OCI-LY7 (cell line): ENCODE measurements around the gene MAP2K2. TPM values are rescaled to one million over a fixed set of nuclear protein-coding genes. Genes with fewer than 3 reads are reported as not detected.

ENCODE experiments used
- BruUV-seq: library from RNA; stranded (reverse); fragments of 400-500 nt; replicated peaks from 2 replicates; lab custom pipeline; 2021; lab: Mats Ljungman, UMichigan
- CTCF ChIA-PET: fragments of 300-600 bp; sonication (Branson Sonifier 250); formaldehyde crosslinking; loops from one replicate; lab custom pipeline; 2022; ENCODE audit warnings: antibody characterized with exemption; ENCODE audit not compliant: unreplicated experiment; lab: Charles Lee
- POLR2A ChIA-PET: fragments of 300-600 bp; sonication (Branson Sonifier 250); formaldehyde crosslinking; loops from one replicate; lab custom pipeline; 2022; ENCODE audit warnings: antibody characterized with exemption; lab: Charles Lee
- DNase-seq: peaks from one replicate; pipeline ENCODE4 v3.0.0-alpha.2; 2015; ENCODE audit warnings: low spot score
- H2AFZ ChIP-seq: fragments of 200-600 bp; sonication (generic), shearing (Covaris generic); 2 replicates; pipeline ENCODE4 v1.6.1; 2014; ENCODE audit warnings: mild to moderate bottlenecking, antibody characterized with exemption, low read length, moderate library complexity
- H3K27ac ChIP-seq: fragments of 200-600 bp; sonication (generic); 2 replicates; pipeline ENCODE4 v1.5.1; 2014; ENCODE audit warnings: mixed run types, low read depth, mild to moderate bottlenecking, moderate library complexity, low read length, inconsistent platforms; ENCODE audit not compliant: poor library complexity, severe bottlenecking
- H3K36me3 ChIP-seq: fragments of 200-600 bp; sonication (generic); 2 replicates; pipeline ENCODE4 v1.6.1; 2014; ENCODE audit warnings: mild to moderate bottlenecking, antibody characterized with exemption, low read length, moderate library complexity, mixed read lengths; ENCODE audit not compliant: insufficient read depth
- H3K4me1 ChIP-seq: fragments of 200-600 bp; sonication (generic); 2 replicates; pipeline ENCODE4 v1.5.1; 2014; ENCODE audit warnings: mild to moderate bottlenecking, low read length; ENCODE audit not compliant: insufficient read depth, poor library complexity, severe bottlenecking
- H3K4me2 ChIP-seq: fragments of 200-600 bp; sonication (generic); 2 replicates; pipeline ENCODE4 v1.6.1; 2014; ENCODE audit warnings: mild to moderate bottlenecking, low read length
- H3K4me3 ChIP-seq: fragments of 200-600 bp; sonication (generic); 2 replicates; pipeline ENCODE4 v1.5.1; 2014; ENCODE audit warnings: mild to moderate bottlenecking, low read depth, low read length; ENCODE audit not compliant: poor library complexity, severe bottlenecking
- H3K79me2 ChIP-seq: fragments of 200-600 bp; sonication (generic); 2 replicates; pipeline ENCODE4 v1.6.1; 2016; ENCODE audit warnings: low read depth, mild to moderate bottlenecking, low read length, moderate library complexity, mixed read lengths; ENCODE audit not compliant: insufficient read depth
- H3K9me2 ChIP-seq: fragments of 200-600 bp; sonication (generic); 2 replicates; pipeline ENCODE4 v1.6.1; 2016; ENCODE audit warnings: mild to moderate bottlenecking, low read length, mixed read lengths; ENCODE audit not compliant: insufficient read depth
- H3K9me3 ChIP-seq: fragments of 200-600 bp; sonication (generic); 2 replicates; pipeline ENCODE4 v1.6.1; 2014; ENCODE audit warnings: mild to moderate bottlenecking, mixed run types, low read length, mixed read lengths
- H4K20me1 ChIP-seq: fragments of 200-600 bp; sonication (generic); 2 replicates; pipeline ENCODE4 v1.6.1; 2014; ENCODE audit warnings: mild to moderate bottlenecking, antibody characterized with exemption, low read length, moderate library complexity, mixed read lengths; ENCODE audit not compliant: insufficient read depth
- EZH2phosphoT487 ChIP-seq: fragments of 200-600 bp; sonication (generic); IDR thresholded peaks from 2 replicates; pipeline ENCODE4 v1.6.1; 2018; ENCODE audit warnings: low read depth, borderline replicate concordance, mild to moderate bottlenecking, mixed run types, antibody characterized with exemption, low read length, moderate library complexity, mixed read lengths
- intact Hi-C: fragments of 100-400 bp; cut with micrococcal nuclease; formaldehyde crosslinking; loops from one replicate; pipeline ENCODE4 v1.10.0; 2022; ENCODE audit not compliant: unreplicated experiment
- total RNA-seq, 2 experiments: library from RNA; depleted of rRNA in 1 of 2; stranded (reverse); fragments of >200 nt in 1 of 2; shearing (Covaris generic) in 1 of 2; gene quantifications; 2 replicates each; pipeline ENCODE4 v1.2.3, GENCODE V29; 2014 to 2022
- TF ChIP-seq, protein P1 (sequence below): fragments of 200-600 bp; sonication (generic); conservative IDR thresholded peaks from 2 replicates; pipeline ENCODE4 v1.5.1; 2014; ENCODE audit warnings: mild to moderate bottlenecking, antibody characterized with exemption, low read length, moderate library complexity, mixed read lengths

The MAP2K2 gene
- total RNA-seq, 2 experiments from 2014 or later = 105 to 116 TPM

DNA sequence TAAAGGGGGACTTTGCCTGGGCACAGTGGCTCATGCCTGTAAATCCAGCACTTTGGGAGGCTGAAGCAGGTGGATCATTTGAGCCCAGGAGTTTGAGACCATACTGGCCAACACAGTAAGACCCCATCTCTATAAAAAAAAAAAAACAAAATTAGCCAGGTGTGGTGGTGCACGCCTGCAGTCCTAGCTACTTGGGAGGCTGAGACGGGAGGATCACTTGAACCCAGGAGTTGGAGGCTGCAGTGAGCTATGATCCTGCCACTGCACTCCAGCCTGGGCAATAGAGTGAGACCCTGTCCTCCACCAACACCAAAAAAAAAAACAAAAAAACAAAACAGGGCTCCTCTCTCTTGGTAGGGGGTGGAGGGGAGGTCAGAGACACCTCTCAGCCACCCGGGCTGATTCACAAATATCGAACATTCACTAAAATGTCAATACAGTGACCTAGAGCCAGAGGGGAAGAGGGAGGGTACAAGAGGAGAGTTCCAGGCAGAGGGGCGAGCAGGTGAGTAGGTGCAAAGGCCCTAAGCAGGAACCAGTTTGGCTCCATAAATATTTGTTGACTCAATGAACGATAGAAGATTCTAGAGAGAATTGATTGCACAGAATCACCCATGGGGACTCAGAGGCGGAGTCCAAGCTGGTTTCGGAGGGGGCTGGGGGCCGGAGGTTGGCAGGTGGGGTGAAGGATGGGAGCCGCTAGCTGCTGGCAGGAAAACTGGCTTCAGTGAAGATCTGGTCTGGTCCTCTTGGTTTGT lies 28.5 kb upstream of the MAP2K2 start:
- H3K4me2 ChIP-seq = no peak overlapping the region
- H2AFZ ChIP-seq = no peak overlapping the region
- intact Hi-C loops = no loop called here
- no peaks in the 10 kb centered on the region for H4K20me1 ChIP-seq
- H3K9me2 ChIP-seq = no peaks in the 10 kb centered on the region
- no peaks in the 10 kb centered on the region for H3K36me3 ChIP-seq
- no peak overlapping the region for H3K4me3 ChIP-seq
- no peak for DNase-seq
- H3K9me3 ChIP-seq = no peaks in the 10 kb centered on the region
- ChIA-PET CTCF (interaction anchor here (0.6 kb wide), 1 partner anchor 191 kb away, joined by 3 read pairs; the partner anchor contains the start of gene MPND), POLR2A (interaction anchor here (0.6 kb wide), 1 partner anchor 21 kb away, joined by 3 read pairs; no protein-coding TSS in a partner anchor)
- no TSS peak for BruUV-seq
- H3K4me1 ChIP-seq = no peaks in the 10 kb centered on the region
- H3K79me2 ChIP-seq = no peaks in the 10 kb centered on the region
- no peak overlapping the region for H3K27ac ChIP-seq
- TF ChIP-seq EZH2phosphoT487 = no peak
- TF ChIP-seq, protein P1, sequence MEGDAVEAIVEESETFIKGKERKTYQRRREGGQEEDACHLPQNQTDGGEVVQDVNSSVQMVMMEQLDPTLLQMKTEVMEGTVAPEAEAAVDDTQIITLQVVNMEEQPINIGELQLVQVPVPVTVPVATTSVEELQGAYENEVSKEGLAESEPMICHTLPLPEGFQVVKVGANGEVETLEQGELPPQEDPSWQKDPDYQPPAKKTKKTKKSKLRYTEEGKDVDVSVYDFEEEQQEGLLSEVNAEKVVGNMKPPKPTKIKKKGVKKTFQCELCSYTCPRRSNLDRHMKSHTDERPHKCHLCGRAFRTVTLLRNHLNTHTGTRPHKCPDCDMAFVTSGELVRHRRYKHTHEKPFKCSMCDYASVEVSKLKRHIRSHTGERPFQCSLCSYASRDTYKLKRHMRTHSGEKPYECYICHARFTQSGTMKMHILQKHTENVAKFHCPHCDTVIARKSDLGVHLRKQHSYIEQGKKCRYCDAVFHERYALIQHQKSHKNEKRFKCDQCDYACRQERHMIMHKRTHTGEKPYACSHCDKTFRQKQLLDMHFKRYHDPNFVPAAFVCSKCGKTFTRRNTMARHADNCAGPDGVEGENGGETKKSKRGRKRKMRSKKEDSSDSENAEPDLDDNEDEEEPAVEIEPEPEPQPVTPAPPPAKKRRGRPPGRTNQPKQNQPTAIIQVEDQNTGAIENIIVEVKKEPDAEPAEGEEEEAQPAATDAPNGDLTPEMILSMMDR = no peak

DNA sequence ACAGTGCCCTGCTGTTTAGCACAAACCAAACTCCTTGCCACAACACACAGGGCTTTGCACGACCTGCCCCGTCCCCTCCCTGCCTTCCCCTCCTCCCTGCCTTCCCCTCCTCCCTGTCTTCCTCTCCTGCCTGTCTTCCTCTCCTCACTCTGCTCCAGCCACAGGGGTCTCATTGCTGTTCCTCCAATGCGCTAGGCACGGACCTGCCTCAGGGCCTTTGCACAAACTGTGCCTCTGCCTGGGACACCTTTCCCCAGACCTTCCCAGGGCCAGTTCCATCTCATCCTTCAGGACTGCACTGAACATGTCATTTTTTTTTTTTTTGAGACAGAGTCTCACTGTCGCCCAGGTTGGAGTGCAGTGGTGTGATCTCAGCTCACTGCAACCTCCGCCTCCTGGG lies 27.7 kb upstream of the MAP2K2 start:
- BruUV-seq = no TSS peak
- Histone ChIP-seq H3K27ac (no peak overlapping the region), H2AFZ (no peak overlapping the region), H3K79me2 (no peaks in the 10 kb centered on the region), H3K9me3 (no peaks in the 10 kb centered on the region), H3K4me3 (no peak overlapping the region), H3K36me3 (no peaks in the 10 kb centered on the region), H4K20me1 (no peaks in the 10 kb centered on the region), H3K4me1 (no peaks in the 10 kb centered on the region), H3K9me2 (no peaks in the 10 kb centered on the region), H3K4me2 (no peak overlapping the region)
- no peak for TF ChIP-seq EZH2phosphoT487
- TF ChIP-seq, protein P1 = no peak
- ChIA-PET CTCF (no interaction called here), POLR2A (no interaction called here)
- intact Hi-C loops = no loop called here
- no peak for DNase-seq
